Measurements from ENCODE around the gene PWWP3B. TPM values are rescaled to one million over a fixed set of nuclear protein-coding genes. Genes with fewer than 3 reads are reported as not detected.

PWWP3B gene
- total RNA-seq, 4 donors from 2014 or later: 17.9 to 28.2 (median 20.9) TPM

- peaks cover 0 to 5% of the 10 kb centered on the region in 2 donors for H3K27me3 ChIP-seq
- TF ChIP-seq, protein P1, sequence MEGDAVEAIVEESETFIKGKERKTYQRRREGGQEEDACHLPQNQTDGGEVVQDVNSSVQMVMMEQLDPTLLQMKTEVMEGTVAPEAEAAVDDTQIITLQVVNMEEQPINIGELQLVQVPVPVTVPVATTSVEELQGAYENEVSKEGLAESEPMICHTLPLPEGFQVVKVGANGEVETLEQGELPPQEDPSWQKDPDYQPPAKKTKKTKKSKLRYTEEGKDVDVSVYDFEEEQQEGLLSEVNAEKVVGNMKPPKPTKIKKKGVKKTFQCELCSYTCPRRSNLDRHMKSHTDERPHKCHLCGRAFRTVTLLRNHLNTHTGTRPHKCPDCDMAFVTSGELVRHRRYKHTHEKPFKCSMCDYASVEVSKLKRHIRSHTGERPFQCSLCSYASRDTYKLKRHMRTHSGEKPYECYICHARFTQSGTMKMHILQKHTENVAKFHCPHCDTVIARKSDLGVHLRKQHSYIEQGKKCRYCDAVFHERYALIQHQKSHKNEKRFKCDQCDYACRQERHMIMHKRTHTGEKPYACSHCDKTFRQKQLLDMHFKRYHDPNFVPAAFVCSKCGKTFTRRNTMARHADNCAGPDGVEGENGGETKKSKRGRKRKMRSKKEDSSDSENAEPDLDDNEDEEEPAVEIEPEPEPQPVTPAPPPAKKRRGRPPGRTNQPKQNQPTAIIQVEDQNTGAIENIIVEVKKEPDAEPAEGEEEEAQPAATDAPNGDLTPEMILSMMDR (IDR thresholded peaks at IDR 0.05): no peak
- no peak for TF ChIP-seq POLR2A (IDR thresholded peaks at IDR 0.05)
- H3K4me1 ChIP-seq: no peaks in the 10 kb centered on the region
- H3K27ac ChIP-seq: no peak overlapping the region
- no peak overlapping the region for H3K4me3 ChIP-seq
- H3K36me3 ChIP-seq: no peaks in the 10 kb centered on the region
- DNase-seq: no peak
- intact Hi-C loops (cut with DNase I; ENCODE audit: low total_unique reads): no loop called here
- H3K9me3 ChIP-seq: no peaks in the 10 kb centered on the region
These were observed 33.5 kb downstream of the PWWP3B start for GRCh38 chrX:106201502-106202178.

GRCh38 chrX:106203315-106203714 is 35.2 kb downstream of the PWWP3B start:
- TF ChIP-seq, protein P1 (IDR thresholded peaks at IDR 0.05): no peak
- no peak for TF ChIP-seq POLR2A (IDR thresholded peaks at IDR 0.05)
- Histone ChIP-seq H3K4me3 (no peak overlapping the region), H3K4me1 (no peaks in the 10 kb centered on the region), H3K27me3 (peaks cover 0 to 5% of the 10 kb centered on the region in 2 donors), H3K36me3 (no peaks in the 10 kb centered on the region), H3K9me3 (no peaks in the 10 kb centered on the region), H3K27ac (no peak overlapping the region)
- intact Hi-C loops (cut with DNase I; ENCODE audit: low total_unique reads): no loop called here
- DNase-seq: no peak

DNA sequence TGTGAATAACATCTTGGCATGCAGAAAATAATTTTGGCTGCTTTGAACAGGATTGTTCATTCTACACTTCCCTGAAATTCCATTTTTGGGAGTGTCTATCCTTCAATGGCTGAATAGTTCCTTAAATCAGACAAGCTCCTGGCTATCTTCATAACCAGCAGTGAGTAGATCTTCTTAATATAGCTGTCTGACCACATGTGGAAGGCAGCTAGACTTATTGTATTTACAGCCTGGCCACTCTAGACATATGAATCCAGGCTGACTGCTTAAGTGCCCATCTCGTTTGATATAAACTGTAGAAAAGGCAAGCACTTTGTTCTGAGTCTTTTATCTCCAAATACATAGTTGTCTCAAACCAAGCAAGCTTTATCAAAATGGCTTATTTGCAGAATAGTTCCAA is 40.0 kb downstream of the PWWP3B start:
- intact Hi-C loops (cut with DNase I; ENCODE audit: low total_unique reads): no loop called here
- no peaks in the 10 kb centered on the region for H3K27me3 ChIP-seq

More for the DNA sequence above, 40.0 kb downstream of the PWWP3B start:
- H3K27ac ChIP-seq: no peak overlapping the region
- no peaks in the 10 kb centered on the region for H3K36me3 ChIP-seq
- H3K4me1 ChIP-seq: no peaks in the 10 kb centered on the region
- TF ChIP-seq, protein P1 (IDR thresholded peaks at IDR 0.05): no peak
- TF ChIP-seq POLR2A (IDR thresholded peaks at IDR 0.05): no peak
- H3K4me3 ChIP-seq: no peak overlapping the region
- no peaks in the 10 kb centered on the region for H3K9me3 ChIP-seq
- DNase-seq: no peak

Other genes starting within 250 kb of the PWWP3B start
- not detected for gene SERPINA7, start 129.6 kb upstream of the PWWP3B start, total RNA-seq